ENCODE data around the gene CLEC11A.

The CLEC11A gene

DNA sequence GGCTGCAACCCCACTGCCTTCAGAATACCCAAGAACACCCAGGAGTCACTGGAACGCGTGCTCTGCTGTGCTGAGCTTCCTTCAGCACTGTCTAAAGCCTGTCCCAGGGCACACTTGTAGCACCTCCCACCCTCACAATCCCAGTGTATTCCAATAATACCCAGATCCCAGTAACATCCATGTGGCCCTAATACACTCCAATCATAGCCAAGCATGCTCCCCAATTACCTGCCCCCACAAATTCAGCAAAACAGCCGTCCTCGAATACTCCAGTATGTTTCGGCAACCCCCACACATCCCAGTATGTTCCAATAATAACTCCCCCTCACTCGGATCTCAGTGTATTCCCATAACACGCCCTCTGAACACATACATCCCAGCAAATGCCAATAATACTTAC is 32.7 kb upstream of the CLEC11A start:
- H3K9me2 ChIP-seq (replicated peaks; ENCODE audit: low read depth, low read length) = no peaks in the 10 kb centered on the region
- H3K79me2 ChIP-seq (ENCODE audit: insufficient read depth, low read length) = no peaks in the 10 kb centered on the region
- H4K20me1 ChIP-seq (ENCODE audit: insufficient read depth, low read length, poor library complexity, severe bottlenecking) = no peaks in the 10 kb centered on the region
- H3K4me1 ChIP-seq (ENCODE audit: insufficient read depth, low read length, poor library complexity, severe bottlenecking) = no peaks in the 10 kb centered on the region
- H3K9ac ChIP-seq (ENCODE audit: low read depth, low read length, poor library complexity, severe bottlenecking) = no peak overlapping the region
- no peaks in the 10 kb centered on the region for H3K9me3 ChIP-seq (ENCODE audit: insufficient read depth, low read depth, low read length)
- no peaks in the 10 kb centered on the region for H3F3A ChIP-seq (ENCODE audit: low read depth)
- no peak overlapping the region for H3K4me3 ChIP-seq (ENCODE audit: low read length, poor library complexity, severe bottlenecking)
- H3K4me2 ChIP-seq (ENCODE audit: low read depth, low read length, poor library complexity, severe bottlenecking) = no peak overlapping the region
- no peak for TF ChIP-seq EZH2phosphoT487 (IDR thresholded peaks at IDR 0.05; ENCODE audit: borderline replicate concordance)
- TF ChIP-seq, protein P1, sequence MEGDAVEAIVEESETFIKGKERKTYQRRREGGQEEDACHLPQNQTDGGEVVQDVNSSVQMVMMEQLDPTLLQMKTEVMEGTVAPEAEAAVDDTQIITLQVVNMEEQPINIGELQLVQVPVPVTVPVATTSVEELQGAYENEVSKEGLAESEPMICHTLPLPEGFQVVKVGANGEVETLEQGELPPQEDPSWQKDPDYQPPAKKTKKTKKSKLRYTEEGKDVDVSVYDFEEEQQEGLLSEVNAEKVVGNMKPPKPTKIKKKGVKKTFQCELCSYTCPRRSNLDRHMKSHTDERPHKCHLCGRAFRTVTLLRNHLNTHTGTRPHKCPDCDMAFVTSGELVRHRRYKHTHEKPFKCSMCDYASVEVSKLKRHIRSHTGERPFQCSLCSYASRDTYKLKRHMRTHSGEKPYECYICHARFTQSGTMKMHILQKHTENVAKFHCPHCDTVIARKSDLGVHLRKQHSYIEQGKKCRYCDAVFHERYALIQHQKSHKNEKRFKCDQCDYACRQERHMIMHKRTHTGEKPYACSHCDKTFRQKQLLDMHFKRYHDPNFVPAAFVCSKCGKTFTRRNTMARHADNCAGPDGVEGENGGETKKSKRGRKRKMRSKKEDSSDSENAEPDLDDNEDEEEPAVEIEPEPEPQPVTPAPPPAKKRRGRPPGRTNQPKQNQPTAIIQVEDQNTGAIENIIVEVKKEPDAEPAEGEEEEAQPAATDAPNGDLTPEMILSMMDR (conservative IDR thresholded peaks at IDR 0.05; ENCODE audit: low read length) = no peak
- H2AFZ ChIP-seq (ENCODE audit: low read length) = no peak overlapping the region
- H3K27me3 ChIP-seq (ENCODE audit: insufficient read depth, low read length, poor library complexity, severe bottlenecking) = no peaks in the 10 kb centered on the region
- H3K36me3 ChIP-seq (ENCODE audit: insufficient read depth, low read length) = no peaks in the 10 kb centered on the region

DNA sequence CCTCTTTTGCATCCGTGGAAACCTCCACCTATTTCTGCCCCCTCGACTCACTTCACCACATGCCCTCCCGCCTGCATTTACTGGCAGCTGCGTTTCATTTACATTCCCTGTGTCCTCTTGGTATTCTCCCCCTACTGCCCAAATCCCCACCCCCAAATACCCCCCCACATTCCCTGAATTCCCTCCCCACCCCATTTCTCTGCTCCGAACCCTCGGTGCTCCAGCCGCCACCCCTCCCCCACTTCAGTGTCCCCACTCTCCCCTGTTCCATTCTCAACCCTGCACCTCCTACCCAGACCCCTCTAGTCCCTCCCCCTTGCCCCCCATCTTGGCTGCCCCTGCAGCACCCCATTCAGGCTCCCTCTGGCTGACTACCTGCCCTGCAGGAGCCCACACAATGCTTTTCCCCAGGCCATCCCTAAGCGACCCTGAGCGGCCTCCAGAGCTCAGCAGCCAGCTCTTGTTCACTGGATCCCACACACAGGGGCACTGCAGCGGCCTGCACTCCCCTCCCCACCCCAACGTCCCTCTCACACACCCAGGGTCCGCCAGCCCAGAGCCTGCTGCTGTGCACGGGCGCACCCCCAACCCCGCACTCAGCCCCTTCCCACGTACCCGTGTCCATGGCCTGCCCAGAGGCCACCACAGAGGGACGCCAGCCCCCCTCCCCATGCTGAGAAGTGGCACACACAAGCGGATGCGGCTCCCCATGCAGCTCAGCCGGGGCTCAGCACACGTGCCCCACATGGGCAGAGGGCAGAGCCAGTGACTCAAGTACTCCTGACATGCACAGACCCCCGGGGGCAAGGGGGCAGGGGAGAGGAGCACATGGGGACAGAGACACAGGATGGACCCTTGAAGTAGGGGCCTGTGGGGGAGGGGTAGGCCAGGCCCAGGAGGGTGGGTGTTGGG is 29.8 kb upstream of the CLEC11A start:
- TF ChIP-seq, protein P1 (conservative IDR thresholded peaks at IDR 0.05; ENCODE audit: low read length) = no peak
- TF ChIP-seq EZH2phosphoT487 (IDR thresholded peaks at IDR 0.05; ENCODE audit: borderline replicate concordance) = no peak
- Histone ChIP-seq H3K9me3 (ENCODE audit: insufficient read depth, low read depth, low read length) (no peaks in the 10 kb centered on the region), H3K4me2 (ENCODE audit: low read depth, low read length, poor library complexity, severe bottlenecking) (no peak overlapping the region), H4K20me1 (ENCODE audit: insufficient read depth, low read length, poor library complexity, severe bottlenecking) (no peaks in the 10 kb centered on the region), H3K36me3 (ENCODE audit: insufficient read depth, low read length) (no peaks in the 10 kb centered on the region), H3K4me1 (ENCODE audit: insufficient read depth, low read length, poor library complexity, severe bottlenecking) (no peaks in the 10 kb centered on the region), H3K4me3 (ENCODE audit: low read length, poor library complexity, severe bottlenecking) (no peak overlapping the region), H2AFZ (ENCODE audit: low read length) (no peak overlapping the region), H3K27me3 (ENCODE audit: insufficient read depth, low read length, poor library complexity, severe bottlenecking) (no peaks in the 10 kb centered on the region), H3K79me2 (ENCODE audit: insufficient read depth, low read length) (no peaks in the 10 kb centered on the region), H3F3A (ENCODE audit: low read depth) (no peaks in the 10 kb centered on the region), H3K9ac (ENCODE audit: low read depth, low read length, poor library complexity, severe bottlenecking) (no peak overlapping the region), H3K9me2 (replicated peaks; ENCODE audit: low read depth, low read length) (no peaks in the 10 kb centered on the region)

DNA sequence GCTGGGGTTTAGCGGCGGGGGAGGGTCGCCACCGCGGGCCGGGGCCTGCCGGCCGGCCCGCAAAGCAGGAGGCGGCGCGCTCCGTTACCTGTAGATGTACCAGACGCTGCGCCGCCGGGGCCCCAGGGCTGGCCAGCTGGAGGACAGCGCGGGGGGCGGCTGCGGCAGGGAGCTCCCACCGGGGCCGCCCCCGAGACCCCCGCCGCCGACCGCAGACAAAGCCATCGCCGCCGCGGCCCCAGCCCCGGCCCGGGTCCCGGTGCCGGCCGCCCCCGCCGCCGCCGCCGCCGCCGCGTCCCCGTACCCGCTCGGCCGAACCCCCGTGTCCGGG is 28.4 kb upstream of the CLEC11A start:
- Histone ChIP-seq H3K4me3 (ENCODE audit: low read length, poor library complexity, severe bottlenecking) (no peak overlapping the region), H2AFZ (ENCODE audit: low read length) (no peak overlapping the region), H3K79me2 (ENCODE audit: insufficient read depth, low read length) (no peaks in the 10 kb centered on the region), H3K27me3 (ENCODE audit: insufficient read depth, low read length, poor library complexity, severe bottlenecking) (no peaks in the 10 kb centered on the region), H3K36me3 (ENCODE audit: insufficient read depth, low read length) (no peaks in the 10 kb centered on the region), H3K9me3 (ENCODE audit: insufficient read depth, low read depth, low read length) (no peaks in the 10 kb centered on the region), H4K20me1 (ENCODE audit: insufficient read depth, low read length, poor library complexity, severe bottlenecking) (no peaks in the 10 kb centered on the region), H3K4me1 (ENCODE audit: insufficient read depth, low read length, poor library complexity, severe bottlenecking) (no peaks in the 10 kb centered on the region), H3K4me2 (ENCODE audit: low read depth, low read length, poor library complexity, severe bottlenecking) (no peak overlapping the region), H3K9ac (ENCODE audit: low read depth, low read length, poor library complexity, severe bottlenecking) (no peak overlapping the region), H3F3A (ENCODE audit: low read depth) (no peaks in the 10 kb centered on the region), H3K9me2 (replicated peaks; ENCODE audit: low read depth, low read length) (no peaks in the 10 kb centered on the region)
- no peak for TF ChIP-seq EZH2phosphoT487 (IDR thresholded peaks at IDR 0.05; ENCODE audit: borderline replicate concordance)
- TF ChIP-seq, protein P1 (conservative IDR thresholded peaks at IDR 0.05; ENCODE audit: low read length) = no peak
